NCI-H1092 treated with DMSO at 0.1 percent for 48 hours (cell line): ENCODE data around the gene RPH3AL.

ENCODE experiments used
- DNase-seq: peaks from one replicate; lab custom pipeline; 2025; lab: John Stamatoyannopoulos, UW

The RPH3AL gene

GRCh38 chr17:336110-337021, 16.2 kb downstream of the RPH3AL start:
- DNase-seq = peak; percentile 14

- DNase-seq = peak; percentile 24
These were observed 16.9 kb downstream of the RPH3AL start for GRCh38 chr17:335691-336090.

GRCh38 chr17:334974-335481, 17.6 kb downstream of the RPH3AL start:
- no peak for DNase-seq

GRCh38 chr17:333626-334396, 18.8 kb downstream of the RPH3AL start:
- DNase-seq = no peak

GRCh38 chr17:332558-333322, 19.9 kb downstream of the RPH3AL start:
- DNase-seq = no peak

GRCh38 chr17:332023-332422, 20.6 kb downstream of the RPH3AL start:
- no peak for DNase-seq

GRCh38 chr17:330993-331701, 21.5 kb downstream of the RPH3AL start:
- DNase-seq = no peak

- DNase-seq = no peak
These were observed 22.7 kb downstream of the RPH3AL start for GRCh38 chr17:329784-330420.

- DNase-seq = no peak
These were observed 24.6 kb downstream of the RPH3AL start for GRCh38 chr17:327971-328370.

GRCh38 chr17:327296-327695, 25.3 kb downstream of the RPH3AL start:
- no peak for DNase-seq

GRCh38 chr17:326010-326621, 26.5 kb downstream of the RPH3AL start:
- DNase-seq = no peak

- DNase-seq = no peak
These were observed 27.2 kb downstream of the RPH3AL start for GRCh38 chr17:325270-326009.

GRCh38 chr17:323721-324571, 28.7 kb downstream of the RPH3AL start:
- no peak for DNase-seq

- DNase-seq = no peak
These were observed 29.4 kb downstream of the RPH3AL start for GRCh38 chr17:323181-323580.

- DNase-seq = no peak
These were observed 30.4 kb downstream of the RPH3AL start for GRCh38 chr17:322006-322780.

- DNase-seq = no peak
These were observed 31.1 kb downstream of the RPH3AL start for GRCh38 chr17:321386-321941.

- DNase-seq = no peak
These were observed 31.7 kb downstream of the RPH3AL start for GRCh38 chr17:320809-321385.
